IgD-negative memory B cell (primary cell): ENCODE data around the gene CD4. TPM values are rescaled to one million over a fixed set of nuclear protein-coding genes. Genes with fewer than 3 reads are reported as not detected.

Source experiments
- H3K27ac Mint-ChIP-seq, 3 donors: one replicate each; pipeline ENCODE4 v1.8.0; 2020 to 2022; ENCODE audit warnings: mild to moderate bottlenecking in 3 of 3, mixed read lengths in 3 of 3, moderate library complexity in 1 of 3
- H3K27me3 Mint-ChIP-seq: one replicate; pipeline ENCODE4 v1.8.0; 2021; ENCODE audit warnings: mixed read lengths
- H3K36me3 Mint-ChIP-seq: one replicate; pipeline ENCODE4 v1.8.0; 2020; ENCODE audit warnings: mild to moderate bottlenecking, mixed read lengths
- H3K4me1 Mint-ChIP-seq, 3 donors: one replicate each; pipeline ENCODE4 v1.8.0; 2020 to 2022; ENCODE audit warnings: mixed read lengths in 3 of 3, mild to moderate bottlenecking in 1 of 3
- H3K4me3 Mint-ChIP-seq, 4 donors: one replicate each; pipeline ENCODE4 v1.8.0; 2020 to 2022; ENCODE audit warnings: mild to moderate bottlenecking in 4 of 4, mixed read lengths in 4 of 4, moderate library complexity in 3 of 4
- H3K9me3 Mint-ChIP-seq, 3 donors: one replicate each; pipeline ENCODE4 v1.8.0; 2020 to 2021; ENCODE audit warnings: mixed read lengths in 3 of 3, mild to moderate bottlenecking in 1 of 3
- polyA plus RNA-seq: library from polyadenylated mRNA; unstranded; fragments of 300-500 nt; fragmentation: Illumina TruSeq; gene quantifications from one replicate; pipeline ENCODE4 v1.2.3, GENCODE V29; 2021

CD4 gene
- polyA plus RNA-seq, 1 donor from 2014 or later = 6.6 TPM

DNA sequence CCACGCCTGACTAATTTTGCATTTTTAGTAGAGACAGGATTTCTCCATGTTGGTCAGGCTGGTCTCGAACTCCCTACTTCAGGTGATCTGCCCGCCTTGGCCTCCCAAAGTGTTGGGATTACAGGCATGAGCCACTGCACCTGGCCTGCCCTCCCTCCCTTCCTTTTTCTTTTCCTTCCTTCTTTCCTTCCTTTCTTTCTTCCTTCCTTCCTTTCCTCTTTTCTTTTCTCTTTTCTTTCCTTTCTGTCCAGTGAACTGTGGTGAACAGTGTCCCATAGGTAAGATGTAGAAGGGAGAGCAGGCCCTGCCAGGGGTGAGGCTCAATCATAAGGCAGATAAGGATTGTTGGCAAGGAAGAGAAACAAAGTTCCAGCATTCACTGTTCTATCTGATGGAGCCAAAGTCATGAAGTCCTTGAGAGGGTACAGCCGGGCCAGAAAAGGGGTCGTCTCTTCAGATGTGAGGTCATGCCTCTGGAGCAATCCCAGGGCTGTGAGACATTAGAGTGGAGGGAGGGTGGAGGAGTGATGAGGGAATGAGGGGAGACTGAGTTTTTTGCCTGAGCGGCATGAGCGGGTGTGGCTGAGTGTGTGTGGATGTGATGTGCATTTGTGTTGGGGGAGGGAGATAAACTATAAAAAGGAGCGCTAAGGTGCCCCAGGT lies 32.2 kb upstream of the CD4 start:
- H3K4me1 Mint-ChIP-seq = peaks cover 7 to 17% (median 16%) of the 10 kb centered on the region in 3 donors
- peaks cover 1% of the 10 kb centered on the region for H3K27me3 Mint-ChIP-seq
- H3K36me3 Mint-ChIP-seq = no peaks in the 10 kb centered on the region
- H3K9me3 Mint-ChIP-seq = no peaks in the 10 kb centered on the region
- H3K27ac Mint-ChIP-seq = no peak overlapping the region
- H3K4me3 Mint-ChIP-seq = no peak overlapping the region

DNA sequence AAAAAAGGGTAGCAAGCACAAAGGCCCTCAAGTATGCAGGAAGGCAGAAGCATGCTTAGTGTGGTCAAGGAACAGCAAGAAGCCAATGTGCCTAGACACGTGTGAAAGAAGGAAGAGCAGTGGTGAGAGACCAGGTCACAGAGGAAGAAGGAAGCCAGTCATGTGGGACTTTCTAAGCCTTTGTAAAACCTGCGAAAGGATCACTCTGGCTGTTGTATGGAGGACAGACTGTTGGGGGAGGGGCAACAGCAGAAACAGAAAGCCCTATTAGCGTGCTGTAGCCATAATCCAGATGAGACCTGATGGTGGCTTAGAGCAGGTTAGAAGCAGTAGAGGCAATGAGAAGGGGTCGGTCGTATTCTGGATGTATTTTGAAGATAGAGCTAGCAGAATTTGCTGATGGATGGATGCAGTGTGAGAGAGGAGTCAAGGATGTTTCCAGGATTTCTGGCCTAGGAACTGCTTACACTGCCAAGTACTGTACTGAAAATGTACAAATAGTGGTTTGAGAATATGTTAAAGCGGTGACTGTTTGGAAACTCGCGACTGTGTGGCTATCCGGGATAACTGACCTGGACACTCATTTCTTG lies 30.7 kb upstream of the CD4 start:
- Mint-ChIP-seq H3K4me3 (peak overlapping the region in 2 of 4 donors; percentile 5 to 72), H3K27ac (peak overlapping the region in 2 of 3 donors; percentile 33 to 76), H3K27me3 (peaks cover 1% of the 10 kb centered on the region), H3K4me1 (peaks cover 2 to 16% (median 12%) of the 10 kb centered on the region in 3 donors), H3K36me3 (no peaks in the 10 kb centered on the region), H3K9me3 (no peaks in the 10 kb centered on the region)

DNA sequence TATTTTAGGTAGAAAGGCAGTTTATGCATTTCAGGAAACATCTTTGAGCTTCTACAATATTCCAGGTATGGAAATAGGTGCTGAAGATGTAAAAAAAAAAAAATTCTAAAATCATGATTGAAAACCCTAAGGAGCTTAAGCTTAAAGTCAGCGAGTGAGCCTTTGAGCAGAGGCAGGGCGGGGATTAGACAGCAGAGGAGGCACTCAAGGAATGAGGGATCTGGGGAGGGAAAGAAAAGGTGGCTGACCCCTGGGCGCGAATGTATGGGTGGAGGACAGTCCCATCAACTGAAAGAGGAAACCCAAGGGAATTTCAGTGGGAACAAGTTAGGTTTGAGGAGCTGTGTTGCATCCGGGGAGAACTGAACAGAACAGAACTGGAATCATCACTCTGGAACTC lies 29.6 kb upstream of the CD4 start:
- Mint-ChIP-seq H3K27me3 (peaks cover 8% of the 10 kb centered on the region), H3K4me1 (peaks cover 8 to 15% (median 11%) of the 10 kb centered on the region in 3 donors), H3K4me3 (peak overlapping the region in 1 of 4 donors; percentile 5), H3K36me3 (no peaks in the 10 kb centered on the region), H3K9me3 (no peaks in the 10 kb centered on the region), H3K27ac (no peak overlapping the region)

GRCh38 chr12:6763380-6763779 lies 25.9 kb upstream of the CD4 start:
- Mint-ChIP-seq H3K4me1 (peaks cover 13 to 22% (median 17%) of the 10 kb centered on the region in 3 donors), H3K36me3 (no peaks in the 10 kb centered on the region), H3K27ac (no peak overlapping the region), H3K27me3 (peaks cover 21% of the 10 kb centered on the region), H3K9me3 (no peaks in the 10 kb centered on the region), H3K4me3 (peak overlapping the region in 1 of 4 donors; percentile 15)

DNA sequence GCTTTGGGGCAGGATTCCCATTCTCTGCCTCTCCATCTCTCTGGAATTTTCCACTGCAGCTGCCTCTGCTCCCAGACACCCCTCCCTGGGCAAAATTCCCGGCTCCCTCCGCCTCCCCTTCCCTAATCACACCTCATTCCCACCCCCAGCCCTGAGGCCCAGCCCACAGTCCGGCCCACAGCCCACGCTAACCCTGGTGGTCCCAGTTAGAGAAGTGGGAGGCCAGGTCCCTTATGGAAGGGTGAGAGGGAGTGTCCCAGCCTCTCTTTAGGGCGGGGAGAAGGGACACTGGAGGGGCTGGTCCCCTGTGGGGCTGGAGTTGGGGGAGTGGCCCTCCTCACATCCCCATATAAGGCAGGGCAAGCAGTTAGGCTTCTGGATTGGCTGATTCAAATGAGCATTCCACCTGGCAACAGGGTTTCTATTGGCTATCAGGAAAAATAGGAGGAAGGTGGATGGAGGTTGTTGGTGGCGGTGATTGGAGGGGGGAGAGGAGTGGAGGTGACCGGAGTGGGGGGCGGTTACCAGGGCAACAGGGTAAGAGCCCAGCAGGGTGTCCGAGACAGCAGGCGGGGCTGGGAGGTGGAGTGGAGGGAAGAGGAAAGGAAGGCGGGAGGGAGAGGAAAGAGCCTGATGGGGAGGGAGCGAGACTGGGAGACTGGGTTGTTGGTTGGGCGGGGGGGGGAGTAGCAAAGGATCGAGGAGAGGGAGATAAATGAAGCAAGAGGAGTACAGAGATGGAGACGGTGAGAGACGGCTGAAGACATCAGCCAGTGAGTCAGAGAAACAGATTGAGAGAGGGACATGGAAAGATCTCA lies 25.1 kb upstream of the CD4 start:
- Mint-ChIP-seq H3K9me3 (no peaks in the 10 kb centered on the region), H3K36me3 (no peaks in the 10 kb centered on the region), H3K4me1 (peaks cover 7 to 17% (median 15%) of the 10 kb centered on the region in 3 donors), H3K27ac (peak overlapping the region in 1 of 3 donors; percentile 44), H3K27me3 (peaks cover 27% of the 10 kb centered on the region), H3K4me3 (peak overlapping the region in 3 of 4 donors; percentile 69 to 81 (median 80))

DNA sequence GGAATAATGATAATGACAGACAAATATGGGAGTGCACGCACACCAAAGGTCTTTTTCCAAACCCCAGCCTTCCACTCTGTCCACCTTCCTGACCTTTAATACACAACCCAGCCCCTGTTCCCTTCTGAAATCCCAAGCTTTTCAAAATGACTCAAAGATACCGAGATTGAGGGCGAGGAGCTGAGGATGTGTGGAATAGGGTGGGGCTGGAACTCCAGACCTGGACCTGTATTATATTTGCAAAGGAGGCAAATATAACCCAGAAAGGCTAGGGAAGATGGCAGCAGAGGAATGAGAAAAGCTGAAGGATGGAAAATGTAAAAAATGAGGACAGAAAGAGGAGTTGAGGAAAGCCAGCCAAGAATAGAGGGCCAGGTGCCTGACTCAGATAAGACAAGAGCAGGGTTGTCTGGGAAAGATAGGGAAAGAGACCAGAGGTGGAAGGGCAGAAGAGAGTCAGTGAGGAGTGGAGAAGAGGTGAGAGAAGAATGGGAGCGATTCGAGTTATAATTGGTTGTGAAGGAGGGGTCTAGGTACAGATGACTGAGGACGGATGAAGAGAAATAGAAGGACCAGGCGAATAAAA lies 24.2 kb upstream of the CD4 start:
- Mint-ChIP-seq H3K4me3 (peak overlapping the region; percentile 51 to 86 (median 70)), H3K27ac (peak overlapping the region in 2 of 3 donors; percentile 16 to 44), H3K9me3 (no peaks in the 10 kb centered on the region), H3K36me3 (no peaks in the 10 kb centered on the region), H3K4me1 (peaks cover 7 to 17% (median 15%) of the 10 kb centered on the region in 3 donors), H3K27me3 (peaks cover 27% of the 10 kb centered on the region)

- H3K4me3 Mint-ChIP-seq = peak within 1 kb of the TSS; percentile 74 to 94 (median 86)
- H3K4me1 Mint-ChIP-seq = peaks cover 7 to 17% (median 15%) of the 10 kb centered on the region in 3 donors
- H3K27ac Mint-ChIP-seq = peak within 1 kb of the TSS in 1 of 3 donors; percentile 16
- H3K9me3 Mint-ChIP-seq = no peaks in the 10 kb centered on the region
- no peaks in the 10 kb centered on the region for H3K36me3 Mint-ChIP-seq
- H3K27me3 Mint-ChIP-seq = peaks cover 31% of the 10 kb centered on the region
These were observed 23.4 kb upstream of the CD4 start, which contains the start of gene PTMS for GRCh38 chr12:6765634-6766581. PTMS (plus strand) TSS chr12:6766363; CDS start chr12:6766706, 343 bp downstream.

- peak overlapping the region; percentile 74 to 94 (median 86) for H3K4me3 Mint-ChIP-seq
- H3K36me3 Mint-ChIP-seq = no peaks in the 10 kb centered on the region
- H3K4me1 Mint-ChIP-seq = peaks cover 7 to 17% (median 15%) of the 10 kb centered on the region in 3 donors
- no peaks in the 10 kb centered on the region for H3K9me3 Mint-ChIP-seq
- peaks cover 37% of the 10 kb centered on the region for H3K27me3 Mint-ChIP-seq
- H3K27ac Mint-ChIP-seq = no peak overlapping the region
These were observed 22.5 kb upstream of the CD4 start for GRCh38 chr12:6766651-6767349.

GRCh38 chr12:6767353-6768319 lies 21.7 kb upstream of the CD4 start:
- Mint-ChIP-seq H3K36me3 (no peaks in the 10 kb centered on the region), H3K27ac (peak overlapping the region in 1 of 3 donors; percentile 83), H3K9me3 (no peaks in the 10 kb centered on the region), H3K27me3 (peaks cover 37% of the 10 kb centered on the region), H3K4me1 (peaks cover 7 to 17% (median 17%) of the 10 kb centered on the region in 3 donors), H3K4me3 (peak overlapping the region; percentile 74 to 94 (median 86))

GRCh38 chr12:6768437-6768914 lies 20.9 kb upstream of the CD4 start:
- H3K4me1 Mint-ChIP-seq = peaks cover 7 to 17% (median 17%) of the 10 kb centered on the region in 3 donors
- no peaks in the 10 kb centered on the region for H3K9me3 Mint-ChIP-seq
- peak overlapping the region in 1 of 4 donors; percentile 74 for H3K4me3 Mint-ChIP-seq
- peaks cover 44% of the 10 kb centered on the region for H3K27me3 Mint-ChIP-seq
- no peaks in the 10 kb centered on the region for H3K36me3 Mint-ChIP-seq
- no peak overlapping the region for H3K27ac Mint-ChIP-seq

GRCh38 chr12:6768990-6769389 lies 20.3 kb upstream of the CD4 start:
- Mint-ChIP-seq H3K4me1 (peaks cover 7 to 17% (median 16%) of the 10 kb centered on the region in 3 donors), H3K4me3 (peak overlapping the region in 2 of 4 donors; percentile 7 to 32), H3K27ac (no peak overlapping the region), H3K36me3 (no peaks in the 10 kb centered on the region), H3K27me3 (peaks cover 44% of the 10 kb centered on the region), H3K9me3 (no peaks in the 10 kb centered on the region)

GRCh38 chr12:6769666-6770065 lies 19.7 kb upstream of the CD4 start:
- no peaks in the 10 kb centered on the region for H3K36me3 Mint-ChIP-seq
- H3K4me1 Mint-ChIP-seq = peaks cover 5 to 14% (median 11%) of the 10 kb centered on the region in 3 donors
- no peaks in the 10 kb centered on the region for H3K9me3 Mint-ChIP-seq
- no peak overlapping the region for H3K27ac Mint-ChIP-seq
- peaks cover 44% of the 10 kb centered on the region for H3K27me3 Mint-ChIP-seq
- H3K4me3 Mint-ChIP-seq = peak overlapping the region in 1 of 4 donors; percentile 17
